Activated T-cell treated with anti-CD3 and anti-CD28 coated beads for 48 hours (primary cell): ENCODE data around the gene SLC6A18.

Experiments
- DNase-seq: peaks from one replicate; pipeline ENCODE4 v3.0.0-alpha.2; 2020; ENCODE audit warnings: low read depth

Gene SLC6A18

GRCh38 chr5:1186351-1187233 lies 38.6 kb upstream of the SLC6A18 start:
- no peak for DNase-seq

- no peak for DNase-seq
These were observed 37.8 kb upstream of the SLC6A18 start for GRCh38 chr5:1187234-1187949.

GRCh38 chr5:1187950-1188334 lies 37.2 kb upstream of the SLC6A18 start:
- DNase-seq: no peak

- DNase-seq: no peak
These were observed 36.7 kb upstream of the SLC6A18 start for GRCh38 chr5:1188464-1188863.

- no peak for DNase-seq
These were observed 35.9 kb upstream of the SLC6A18 start for GRCh38 chr5:1189269-1189668.

DNA sequence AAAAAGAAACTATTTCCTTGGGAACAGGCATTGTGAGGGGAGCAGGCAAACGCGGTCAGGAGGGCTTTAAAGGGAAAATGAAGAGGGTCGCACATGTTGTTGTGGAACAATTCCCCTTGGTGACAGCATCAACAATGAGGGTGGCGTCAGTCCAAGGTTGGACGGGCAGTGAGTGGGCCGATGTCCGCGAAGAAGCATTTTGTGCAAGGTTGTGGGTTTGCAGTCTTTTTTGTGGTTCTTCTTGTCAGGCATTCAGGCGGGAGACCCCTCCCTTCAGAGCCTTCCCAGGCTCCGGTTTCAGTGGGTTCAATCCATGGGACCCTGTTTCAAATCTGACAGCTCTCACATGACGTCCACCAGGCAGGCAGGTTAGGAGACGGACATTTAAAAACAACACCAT lies 34.9 kb upstream of the SLC6A18 start:
- no peak for DNase-seq

GRCh38 chr5:1190837-1191239 lies 34.3 kb upstream of the SLC6A18 start:
- DNase-seq: no peak

GRCh38 chr5:1192971-1193590 lies 32.1 kb upstream of the SLC6A18 start:
- DNase-seq: no peak

GRCh38 chr5:1193591-1193985 lies 31.6 kb upstream of the SLC6A18 start:
- DNase-seq: no peak

GRCh38 chr5:1194378-1194777 lies 30.8 kb upstream of the SLC6A18 start:
- DNase-seq: no peak

DNA sequence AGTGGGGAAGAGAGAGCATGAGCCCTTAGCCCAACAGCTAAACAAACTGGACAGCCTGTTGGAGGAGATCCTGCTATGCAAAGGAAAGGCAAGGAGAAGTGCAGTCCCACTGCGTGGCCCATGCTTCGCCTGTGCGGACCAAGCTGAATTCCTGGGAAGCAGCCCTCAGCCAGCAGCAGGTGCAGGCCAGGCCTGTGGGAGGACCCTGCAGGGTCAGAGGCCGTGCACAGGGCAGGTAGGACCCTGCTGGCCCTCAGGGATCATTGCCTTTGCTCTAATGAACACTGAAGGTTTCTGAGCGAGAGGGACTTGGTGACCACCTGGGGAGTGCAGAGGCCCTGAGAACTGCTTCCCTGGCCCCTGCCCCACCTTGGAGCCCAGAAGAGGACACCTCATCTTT lies 29.7 kb upstream of the SLC6A18 start:
- no peak for DNase-seq

- DNase-seq: no peak
These were observed 29.3 kb upstream of the SLC6A18 start for GRCh38 chr5:1195916-1196315.

DNA sequence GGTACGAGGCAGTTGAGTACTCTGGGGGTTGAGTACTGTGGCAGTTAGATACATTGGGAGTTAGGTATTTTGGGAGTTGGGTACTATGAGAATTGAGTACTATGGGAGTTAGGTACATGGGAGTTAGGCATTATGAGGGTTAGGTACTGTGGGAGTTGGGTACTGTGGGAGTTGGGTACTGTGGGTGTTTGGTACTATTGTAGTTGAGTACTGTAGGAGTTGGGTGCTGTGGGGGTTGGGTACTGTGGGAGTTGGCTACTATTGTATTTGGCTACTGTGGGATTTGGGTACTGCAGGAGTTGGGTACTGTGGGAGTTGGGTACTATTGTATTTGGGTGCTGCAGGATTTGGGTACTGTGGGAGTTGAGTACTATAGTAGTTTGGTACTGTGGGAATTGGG lies 28.6 kb upstream of the SLC6A18 start:
- DNase-seq: no peak

- no peak for DNase-seq
These were observed 27.1 kb upstream of the SLC6A18 start for GRCh38 chr5:1197876-1198666.

- no peak for DNase-seq
These were observed 25.9 kb upstream of the SLC6A18 start for GRCh38 chr5:1199340-1199648.

DNA sequence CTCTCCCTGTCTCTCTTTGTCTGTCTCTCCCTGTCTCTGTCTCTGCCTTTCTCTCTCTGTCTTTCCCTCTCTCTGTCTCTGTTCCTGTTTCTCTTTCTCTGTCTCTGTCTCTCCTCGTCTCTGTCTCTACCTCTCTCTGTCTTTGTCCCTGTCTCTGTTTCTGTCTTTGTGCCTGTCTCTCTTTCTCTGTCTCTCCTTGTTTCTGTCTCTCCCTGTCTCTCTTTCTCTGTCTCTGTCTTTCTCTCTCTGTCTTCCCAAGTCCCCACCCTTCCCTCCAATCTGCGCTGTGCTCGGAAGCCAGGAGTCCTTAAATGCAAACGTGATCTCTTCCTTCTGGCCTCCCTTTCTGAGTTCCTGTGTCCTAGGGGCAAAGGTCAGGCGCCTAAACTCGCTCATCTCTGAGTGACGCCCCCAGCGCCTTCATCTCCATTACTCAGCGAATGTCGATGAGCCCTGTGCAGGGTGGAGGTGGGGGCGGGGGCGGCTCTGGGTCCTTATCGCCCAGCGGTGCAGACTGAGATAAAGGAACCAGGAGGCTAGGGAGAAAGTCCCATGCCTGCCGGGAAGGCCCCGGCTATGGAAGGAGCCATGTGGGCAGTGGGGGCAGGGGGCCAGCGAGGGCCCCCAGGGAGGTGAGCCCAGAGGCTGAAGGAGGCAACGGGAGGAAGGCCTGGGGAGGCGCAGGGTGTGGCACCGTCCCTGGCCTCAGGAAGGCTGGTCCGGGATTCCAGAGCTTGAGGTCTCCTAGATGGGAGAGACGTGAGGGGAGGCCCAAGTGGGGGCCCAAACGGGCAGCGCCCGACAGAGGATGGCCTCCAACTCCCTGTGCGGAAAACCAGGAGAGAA lies 25.3 kb upstream of the SLC6A18 start:
- DNase-seq: no peak

DNA sequence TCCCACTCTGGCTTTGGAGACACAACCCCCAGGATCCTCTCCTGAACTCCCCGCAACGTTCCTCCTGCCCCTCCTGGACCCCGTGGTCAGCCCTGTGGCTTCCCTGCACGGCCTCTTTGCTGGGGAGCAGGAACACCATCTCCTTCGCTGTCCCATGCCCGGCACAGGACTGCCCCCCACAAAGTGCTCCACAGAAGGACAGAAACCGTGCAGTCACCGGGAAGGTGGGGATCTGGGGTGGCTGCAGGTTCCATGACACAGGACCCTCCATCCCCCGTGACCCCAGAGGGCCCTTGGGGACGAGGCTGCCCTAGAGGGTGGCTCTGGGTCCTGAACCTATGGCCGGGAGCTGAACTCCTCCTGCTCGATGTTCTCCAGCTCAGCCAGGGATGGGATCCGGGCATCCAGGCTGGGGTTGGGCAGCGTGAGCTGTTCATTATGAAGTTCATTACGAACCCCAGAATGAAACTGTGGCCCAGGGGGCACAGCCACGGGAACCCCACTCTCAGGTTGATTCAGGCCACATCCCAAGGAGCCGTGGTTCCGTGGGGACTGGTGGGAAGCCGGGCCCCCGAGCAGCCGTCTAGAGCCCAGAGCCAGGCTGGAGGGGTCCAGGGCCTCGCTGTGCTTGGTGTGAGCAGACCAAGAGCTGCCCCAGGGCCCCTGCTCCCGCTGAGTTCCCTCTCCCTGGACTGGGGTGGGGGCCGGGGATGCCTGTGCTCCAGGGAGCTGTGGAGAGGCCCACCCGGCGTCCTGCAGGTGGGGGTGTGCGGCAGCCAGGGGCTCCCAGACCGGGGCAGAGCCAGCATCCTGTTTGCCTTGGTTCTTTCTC lies 24.5 kb upstream of the SLC6A18 start:
- DNase-seq: no peak

DNA sequence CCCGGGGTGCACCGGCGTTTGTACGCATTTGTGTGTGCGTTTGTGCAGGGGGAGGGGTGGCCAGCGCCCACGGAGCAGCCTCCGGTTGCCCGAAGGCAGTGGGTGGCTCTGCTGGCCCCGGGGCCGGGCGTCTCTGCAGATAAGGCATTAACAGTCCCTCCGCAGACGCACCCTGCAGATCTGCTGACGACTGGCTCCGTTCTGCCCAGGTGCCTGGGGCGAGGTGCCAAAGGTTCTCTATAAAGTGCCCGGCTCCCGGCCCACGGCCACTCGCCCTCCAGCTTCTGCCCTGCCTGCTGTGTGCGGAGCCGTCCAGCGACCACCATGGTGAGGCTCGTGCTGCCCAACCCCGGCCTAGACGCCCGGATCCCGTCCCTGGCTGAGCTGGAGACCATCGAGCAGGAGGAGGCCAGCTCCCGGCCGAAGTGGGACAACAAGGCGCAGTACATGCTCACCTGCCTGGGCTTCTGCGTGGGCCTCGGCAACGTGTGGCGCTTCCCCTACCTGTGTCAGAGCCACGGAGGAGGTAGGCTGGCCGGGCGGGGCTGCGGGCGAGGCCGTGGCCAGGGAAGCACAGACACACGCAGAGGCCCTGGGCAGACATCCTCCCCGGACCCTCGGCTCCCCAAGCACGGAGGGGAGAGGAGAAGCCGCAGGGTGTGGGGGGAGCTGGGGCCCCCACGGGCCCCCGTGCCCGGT lies 23.7 kb upstream of the SLC6A18 start, which contains the start of gene SLC6A19:
SLC6A19 (plus strand) TSS at position 269 of the 699 bp plus-strand sequence; CDS start at position 325, 56 bp downstream.
- DNase-seq: no peak

GRCh38 chr5:1202026-1202797 lies 23.0 kb upstream of the SLC6A18 start:
- no peak for DNase-seq
